H1 (cell line): ENCODE data around the gene AP1G2. TPM values are rescaled to one million over a fixed set of nuclear protein-coding genes. Genes with fewer than 3 reads are reported as not detected.

ENCODE experiments used
- CTCF ChIA-PET: fragments of 300-600 bp; sonication (Branson Sonifier 250); formaldehyde crosslinking; loops from one replicate; lab custom pipeline; 2021; ENCODE audit not compliant: partially characterized antibody; lab: Charles Lee
- POLR2A ChIA-PET: fragments of 300-600 bp; sonication (Branson Sonifier 250); formaldehyde crosslinking; loops from one replicate; lab custom pipeline; 2021; ENCODE audit warnings: inconsistent platforms; ENCODE audit not compliant: partially characterized antibody; lab: Charles Lee
- DNase-seq, 2 experiments: peaks; one replicate each; pipeline versions ENCODE4 v3.0.0 to v3.0.0-alpha.2; 2010 to 2022; ENCODE audit warnings: low spot score in 2 of 2, low read depth in 1 of 2, mixed read lengths in 1 of 2
- FAIRE-seq: peaks from 2 replicates; lab custom pipeline; 2011; peaks lifted over from hg19 to GRCh38; lab: Jason Lieb, UNC
- H2AFZ ChIP-seq: 2 replicates; pipeline ENCODE4 v1.8.1; 2012; ENCODE audit warnings: low read length, inconsistent platforms
- H2AK5ac ChIP-seq: 2 replicates; pipeline ENCODE4 v1.6.1; 2013; ENCODE audit warnings: low read depth, low read length
- H2BK120ac ChIP-seq: replicated peaks from 2 replicates; pipeline ENCODE3; 2013; ENCODE audit warnings: low read depth, low read length, inconsistent platforms
- H2BK12ac ChIP-seq: 2 replicates; pipeline ENCODE4 v1.6.1; 2013; ENCODE audit warnings: low read depth, low read length
- H2BK15ac ChIP-seq: 2 replicates; pipeline ENCODE4 v1.6.1; 2013; ENCODE audit warnings: low read length
- H2BK20ac ChIP-seq: 2 replicates; pipeline ENCODE4 v1.6.1; 2013; ENCODE audit warnings: low read length
- H2BK5ac ChIP-seq: 2 replicates; pipeline ENCODE4 v1.6.1; 2013; ENCODE audit warnings: low read depth, low read length
- H3K14ac ChIP-seq: 2 replicates; pipeline ENCODE4 v1.6.1; 2013; ENCODE audit warnings: inconsistent platforms; ENCODE audit not compliant: insufficient read length
- H3K18ac ChIP-seq: 2 replicates; pipeline ENCODE4 v1.6.1; 2013; ENCODE audit warnings: low read length; ENCODE audit errors: extremely low read depth
- H3K23ac ChIP-seq: 2 replicates; pipeline ENCODE4 v1.6.1; 2013; ENCODE audit warnings: inconsistent platforms; ENCODE audit not compliant: insufficient read length
- H3K23me2 ChIP-seq: 2 replicates; pipeline ENCODE4 v1.6.1; 2013; ENCODE audit warnings: low read depth, low read length
- H3K27ac ChIP-seq: 2 replicates; pipeline ENCODE4 v1.6.1; 2011; ENCODE audit warnings: low read depth, low read length, inconsistent platforms
- H3K27me3 ChIP-seq, 4 experiments: replicated peaks in 1 of 4; 1 replicate in 1 of 4; 2 replicates in 3 of 4; pipeline versions ENCODE4 v1.6.1 to v1.8.1; 2011 to 2013; ENCODE audit warnings: low read length in 3 of 4, mild to moderate bottlenecking in 3 of 4, inconsistent platforms in 2 of 4, mixed read lengths in 2 of 4, moderate library complexity in 1 of 4; ENCODE audit not compliant: control insufficient read depth in 3 of 4, insufficient read depth in 3 of 4; ENCODE audit errors: extremely low read depth in 1 of 4
- H3K36me3 ChIP-seq, 4 experiments: 2 replicates each; pipeline versions ENCODE4 v1.6.1 to v1.8.1; 2011 to 2013; ENCODE audit warnings: mild to moderate bottlenecking in 4 of 4, low read length in 3 of 4, moderate library complexity in 2 of 4, control low read depth in 1 of 4, inconsistent platforms in 1 of 4; ENCODE audit not compliant: insufficient read depth in 4 of 4, control insufficient read depth in 2 of 4
- H3K4ac ChIP-seq: replicated peaks from 2 replicates; pipeline ENCODE3; 2013; ENCODE audit warnings: low read length, low read depth, mixed read lengths, inconsistent platforms; ENCODE audit not compliant: insufficient read length
- H3K4me1 ChIP-seq, 4 experiments: replicated peaks in 1 of 4; 1 replicate in 1 of 4; 2 replicates in 3 of 4; pipeline versions ENCODE4 v1.6.1 to v1.8.1; 2011 to 2013; ENCODE audit warnings: low read length in 3 of 4, inconsistent platforms in 2 of 4, mixed read lengths in 1 of 4; ENCODE audit not compliant: insufficient read depth in 4 of 4, control insufficient read depth in 3 of 4
- H3K4me2 ChIP-seq, 2 experiments: 2 replicates each; pipeline versions ENCODE4 v1.6.1 to v1.8.1; 2011 to 2013; ENCODE audit warnings: low read depth in 2 of 2, low read length in 2 of 2, control low read depth in 1 of 2, inconsistent platforms in 1 of 2, mild to moderate bottlenecking in 1 of 2; ENCODE audit not compliant: insufficient read depth in 1 of 2
- H3K4me3 ChIP-seq, 4 experiments: fragments of 200-600, 300-600 bp in 1 of 4; sonication (generic), shearing (Covaris generic), sonication (Bioruptor Twin) in 1 of 4; 2 replicates each; pipeline versions ENCODE4 v1.5.1 to v1.8.1; 2011 to 2016; ENCODE audit warnings: low read length in 4 of 4, low read depth in 3 of 4, control low read depth in 2 of 4, inconsistent platforms in 2 of 4, mild to moderate bottlenecking in 2 of 4, mixed read lengths in 1 of 4, moderate library complexity in 1 of 4; ENCODE audit not compliant: insufficient read depth in 2 of 4; ENCODE audit errors: extremely low read depth in 1 of 4
- H3K56ac ChIP-seq: replicated peaks from 2 replicates; pipeline ENCODE3; 2013; ENCODE audit warnings: low read depth, mild to moderate bottlenecking, mixed read lengths, low read length, inconsistent platforms; ENCODE audit not compliant: insufficient read length
- H3K79me1 ChIP-seq: 2 replicates; pipeline ENCODE4 v1.6.1; 2013; ENCODE audit warnings: low read depth, low read length, control low read depth
- H3K79me2 ChIP-seq, 2 experiments: 2 replicates each; pipeline versions ENCODE4 v1.6.1 to v1.8.1; 2012 to 2013; ENCODE audit warnings: low read length in 2 of 2, mild to moderate bottlenecking in 2 of 2, inconsistent platforms in 1 of 2; ENCODE audit not compliant: insufficient read depth in 2 of 2, control insufficient read depth in 1 of 2
- H3K9ac ChIP-seq, 4 experiments: replicated peaks in 1 of 4; 1 replicate in 1 of 4; 2 replicates in 3 of 4; pipeline versions ENCODE4 v1.6.1 to v1.8.1; 2011 to 2013; ENCODE audit warnings: low read depth in 3 of 4, low read length in 3 of 4, control low read depth in 2 of 4, mild to moderate bottlenecking in 2 of 4, moderate library complexity in 2 of 4, inconsistent platforms in 1 of 4; ENCODE audit errors: extremely low read depth in 1 of 4
- H3K9me3 ChIP-seq, 2 experiments: 2 replicates each; pipeline versions ENCODE4 v1.6.1 to v1.8.1; 2012 to 2013; ENCODE audit warnings: mild to moderate bottlenecking in 2 of 2, moderate library complexity in 2 of 2, control low read depth in 1 of 2, inconsistent platforms in 1 of 2, low read depth in 1 of 2, low read length in 1 of 2, mixed read lengths in 1 of 2; ENCODE audit not compliant: insufficient read depth in 2 of 2
- H4K20me1 ChIP-seq, 2 experiments: replicated peaks in 1 of 2; 2 replicates each; pipeline versions ENCODE3 to v1.8.1; 2011 to 2013; ENCODE audit warnings: inconsistent platforms in 2 of 2, low read length in 2 of 2, mild to moderate bottlenecking in 1 of 2; ENCODE audit not compliant: insufficient read depth in 2 of 2, control insufficient read depth in 1 of 2
- H4K5ac ChIP-seq: 2 replicates; pipeline ENCODE4 v1.6.1; 2013; ENCODE audit warnings: low read length, low read depth, mixed read lengths, inconsistent platforms; ENCODE audit not compliant: insufficient read length
- H4K8ac ChIP-seq: 2 replicates; pipeline ENCODE4 v1.8.0; 2013; ENCODE audit warnings: mild to moderate bottlenecking, moderate library complexity, low read length, inconsistent platforms; ENCODE audit not compliant: insufficient read depth; ENCODE audit errors: extremely low read depth
- H4K91ac ChIP-seq: replicated peaks from 2 replicates; pipeline ENCODE3; 2013; ENCODE audit warnings: low read length, mixed read lengths, inconsistent platforms; ENCODE audit not compliant: insufficient read length
- CHD1 ChIP-seq: IDR thresholded peaks from 2 replicates; pipeline ENCODE4 v1.6.1; 2012; ENCODE audit warnings: low read depth, low read length, improper control_type of control experiment
- CHD2 ChIP-seq: IDR thresholded peaks from 2 replicates; pipeline ENCODE4 v1.6.1; 2012; ENCODE audit warnings: low read length, improper control_type of control experiment
- WGBS, 2 experiments: shearing (Covaris generic) in 1 of 2; methylation state at CpG; one replicate each; pipeline versions ENCODE4 v1.1.6 to v1.1.7; 2013 to 2015; ENCODE audit warnings: low lambda C conversion rate in 2 of 2, mixed read lengths in 2 of 2, inconsistent platforms in 1 of 2, low coverage in 1 of 2, missing lambda C conversion rate in 1 of 2; ENCODE audit not compliant: insufficient replicate concordance in 2 of 2, insufficient coverage in 1 of 2, insufficient read length in 1 of 2; ENCODE audit errors: extremely low coverage in 1 of 2, missing lambda C conversion rate in 1 of 2; 5-methylcytosine and 5-hydroxymethylcytosine counted together
- polyA plus RNA-seq, 7 experiments: library from polyadenylated mRNA; depleted of rRNA in 3 of 7; stranded (reverse) in 5 of 7; unstranded in 2 of 7; fragments of >200 nt in 5 of 7; fragments of 200-250 nt in 2 of 7; gene quantifications; 1 replicate in 5 of 7; 2 replicates in 1 of 7; 4 replicates in 1 of 7; pipeline versions ENCODE4 v1.2.1 to v1.2.3, GENCODE V29; 2011 to 2013; ENCODE audit warnings: missing spikeins in 2 of 7, mixed read lengths in 2 of 7
- total RNA-seq: library from RNA; stranded (reverse); fragmentation: NEBNext Ultra II Directional; extraction: Animal tissue kit (Norgen Biotek cat#: 25700); gene quantifications from 2 replicates; pipeline ENCODE4 v1.2.1, GENCODE V29; 2021
- TF ChIP-seq, protein P1 (sequence below): IDR thresholded peaks from 2 replicates; pipeline ENCODE4 v1.6.1; 2012; ENCODE audit warnings: low read length, inconsistent platforms

AP1G2 gene
- total and polyA plus RNA-seq, 2 of the 8 experiments (the other 6 are each of a cell fraction or from before 2014, with no cell fraction given), result 70.9 to 134 TPM

DNA sequence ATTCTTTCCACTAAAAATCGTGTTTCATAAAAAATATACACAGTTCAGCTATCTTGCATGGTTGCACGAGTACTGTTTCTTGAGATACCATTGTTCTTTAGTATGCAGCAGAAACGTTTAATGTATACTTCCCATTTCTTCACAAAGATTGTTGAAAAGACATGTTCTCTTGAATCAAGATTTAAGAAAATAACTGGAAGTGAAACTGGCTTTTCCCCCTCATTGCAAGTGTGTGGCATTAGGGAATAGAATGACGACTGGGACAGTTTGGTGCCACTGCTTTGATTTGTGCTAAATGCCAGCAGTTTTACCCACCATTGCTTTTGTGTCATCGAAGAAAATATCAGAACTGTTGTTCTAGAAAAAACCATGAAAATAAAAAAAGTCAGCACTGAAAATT lies 48.3 kb upstream of the AP1G2 start:
- no peak overlapping the region for H3K4me2 ChIP-seq
- H2BK12ac ChIP-seq, result no peak overlapping the region
- H4K91ac ChIP-seq, result no peak overlapping the region
- H3K79me1 ChIP-seq, result no peaks in the 10 kb centered on the region
- H3K27me3 ChIP-seq, result no peaks in the 10 kb centered on the region
- no peak overlapping the region for H2BK120ac ChIP-seq
- H3K4me3 ChIP-seq, result no peak overlapping the region
- H3K79me2 ChIP-seq, result no peaks in the 10 kb centered on the region
- H2BK5ac ChIP-seq, result no peak overlapping the region
- H3K18ac ChIP-seq, result no peak overlapping the region
- DNase-seq (no peak), FAIRE-seq (no peak)
- no peak overlapping the region for H3K23ac ChIP-seq
- H3K4ac ChIP-seq, result no peak overlapping the region
- no peak overlapping the region for H4K8ac ChIP-seq
- H2BK20ac ChIP-seq, result no peak overlapping the region
- H4K5ac ChIP-seq, result no peak overlapping the region
- POLR2A ChIA-PET, result no interaction called here
- H3K36me3 ChIP-seq, result no peaks in the 10 kb centered on the region
- no peak overlapping the region for H3K14ac ChIP-seq
- no peak overlapping the region for H3K27ac ChIP-seq
- CTCF ChIA-PET, result interaction anchor here (1.0 to 1.6 kb wide), 2 partner anchors 16 to 246 kb away, joined by 3 to 4 read pairs; no protein-coding TSS in a partner anchor
- H4K20me1 ChIP-seq, result no peaks in the 10 kb centered on the region
- no peak overlapping the region for H2AK5ac ChIP-seq
- no peak overlapping the region for H3K9ac ChIP-seq
- no peak overlapping the region for H3K56ac ChIP-seq
- H3K23me2 ChIP-seq, result 0 out of 2 replicates have a peak, but pooled peaks cover 3% of the 10 kb centered on the region
- H3K9me3 ChIP-seq, result peaks cover 0 to 5% of the 10 kb centered on the region in 2 experiments; a peak in 1 of 4 replicates
- TF ChIP-seq CHD2, result no peak
- TF ChIP-seq CHD1, result no peak
- TF ChIP-seq, protein P1, sequence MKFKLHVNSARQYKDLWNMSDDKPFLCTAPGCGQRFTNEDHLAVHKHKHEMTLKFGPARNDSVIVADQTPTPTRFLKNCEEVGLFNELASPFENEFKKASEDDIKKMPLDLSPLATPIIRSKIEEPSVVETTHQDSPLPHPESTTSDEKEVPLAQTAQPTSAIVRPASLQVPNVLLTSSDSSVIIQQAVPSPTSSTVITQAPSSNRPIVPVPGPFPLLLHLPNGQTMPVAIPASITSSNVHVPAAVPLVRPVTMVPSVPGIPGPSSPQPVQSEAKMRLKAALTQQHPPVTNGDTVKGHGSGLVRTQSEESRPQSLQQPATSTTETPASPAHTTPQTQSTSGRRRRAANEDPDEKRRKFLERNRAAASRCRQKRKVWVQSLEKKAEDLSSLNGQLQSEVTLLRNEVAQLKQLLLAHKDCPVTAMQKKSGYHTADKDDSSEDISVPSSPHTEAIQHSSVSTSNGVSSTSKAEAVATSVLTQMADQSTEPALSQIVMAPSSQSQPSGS, result no peak
- no peak overlapping the region for H2AFZ ChIP-seq
- 72% methylated on average over 5 of the region's 5 CpGs; no CpG with 5 or more reads in 1 of the 2 experiments for WGBS, 2 experiments
- H2BK15ac ChIP-seq, result no peak overlapping the region
- H3K4me1 ChIP-seq, result no peaks in the 10 kb centered on the region
